HG03432 (cell line): ENCODE measurements around the gene MGAT3.
"Not testable (repeated sequence)": the region's sequence is repeated elsewhere in the genome, so short reads cannot be mapped to it uniquely, and the experiment has no call there.

Experiments
- ATAC-seq: cut with Tn5 transposase; IDR thresholded peaks from one replicate; pipeline ENCODE4 v1.9.1; 2021; ENCODE audit warnings: mild to moderate bottlenecking, moderate library complexity; ENCODE audit not compliant: unreplicated experiment

The MGAT3 gene

DNA sequence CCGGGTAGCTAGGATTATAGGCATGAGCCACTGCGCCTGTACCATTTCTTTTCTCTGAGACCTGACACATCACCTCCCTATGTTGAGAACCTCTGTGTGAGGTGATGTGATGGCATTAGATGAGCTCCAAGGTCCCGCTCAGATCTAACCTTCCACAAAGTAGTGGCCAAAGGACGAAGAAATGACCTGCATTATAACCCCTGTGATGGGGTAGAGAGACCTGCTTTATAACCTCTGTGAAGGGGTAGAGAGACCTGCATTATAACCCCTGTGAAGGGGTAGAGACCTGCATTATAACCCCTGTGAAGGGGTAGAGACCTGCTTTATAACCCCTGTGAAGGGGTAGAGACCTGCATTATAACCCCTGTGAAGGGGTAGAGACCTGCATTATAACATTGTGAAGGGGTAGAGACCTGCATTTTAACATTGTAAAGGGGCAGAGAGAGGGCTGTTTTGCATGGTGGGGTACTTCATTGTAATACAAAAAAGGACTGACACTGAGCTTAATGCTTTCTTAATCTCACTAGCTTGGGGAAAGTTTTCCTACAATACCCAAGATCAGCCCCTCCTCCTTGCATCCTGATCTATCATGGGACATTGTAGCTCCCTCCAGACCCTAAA lies 53.8 kb downstream of the MGAT3 start:
- no peak for ATAC-seq

DNA sequence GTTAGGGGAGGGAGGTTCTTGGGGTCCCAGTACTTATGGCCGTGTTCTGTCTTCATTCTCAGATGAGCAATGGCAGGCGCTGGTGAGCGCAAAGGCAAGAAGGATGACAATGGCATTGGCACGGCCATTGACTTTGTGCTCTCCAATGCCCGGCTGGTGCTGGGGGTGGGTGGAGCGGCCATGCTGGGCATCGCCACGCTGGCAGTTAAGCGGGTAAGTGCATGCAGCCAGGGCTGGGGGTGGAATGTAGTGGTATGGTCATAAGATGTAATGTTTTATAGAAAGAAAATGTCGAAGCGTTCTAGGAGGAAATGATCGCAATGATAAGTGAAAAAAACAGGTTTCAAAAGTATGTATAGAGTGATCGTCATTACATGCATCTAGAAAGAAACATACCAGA lies 54.4 kb downstream of the MGAT3 start:
- no peak for ATAC-seq

DNA sequence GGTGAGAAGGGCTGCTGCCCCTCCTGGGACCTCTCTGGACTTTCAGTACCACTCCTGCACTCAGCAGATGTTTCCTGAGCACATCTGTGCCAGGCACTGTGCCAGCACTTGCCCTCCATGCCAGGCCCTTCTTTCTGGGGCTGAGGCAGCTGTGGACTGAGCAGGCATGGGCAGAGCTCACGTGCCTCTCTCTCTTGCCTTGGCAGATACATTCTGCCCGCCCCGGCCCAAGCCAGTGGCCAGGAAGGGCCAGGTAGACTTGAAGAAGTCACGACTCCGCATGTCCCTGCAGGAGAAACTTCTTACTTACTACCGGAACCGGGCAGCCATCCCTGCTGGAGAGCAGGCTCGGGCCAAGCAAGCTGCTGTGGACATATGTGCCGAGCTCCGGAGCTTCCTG lies 55.2 kb downstream of the MGAT3 start:
- no peak for ATAC-seq

DNA sequence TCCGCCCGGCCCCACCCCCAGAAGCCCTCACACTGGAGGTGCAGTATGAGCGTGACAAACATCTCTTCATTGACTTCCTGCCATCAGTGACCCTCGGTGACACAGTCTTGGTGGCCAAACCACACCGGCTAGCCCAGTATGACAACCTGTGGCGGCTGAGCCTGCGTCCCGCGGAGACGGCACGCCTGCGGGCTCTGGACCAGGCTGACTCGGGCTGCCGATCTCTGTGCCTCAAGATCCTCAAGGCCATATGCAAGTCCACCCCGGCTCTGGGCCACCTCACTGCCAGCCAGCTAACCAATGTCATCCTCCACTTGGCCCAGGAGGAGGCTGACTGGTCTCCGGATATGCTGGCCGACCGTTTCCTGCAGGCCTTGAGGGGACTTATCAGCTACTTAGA lies 57.0 kb downstream of the MGAT3 start:
- no peak for ATAC-seq

DNA sequence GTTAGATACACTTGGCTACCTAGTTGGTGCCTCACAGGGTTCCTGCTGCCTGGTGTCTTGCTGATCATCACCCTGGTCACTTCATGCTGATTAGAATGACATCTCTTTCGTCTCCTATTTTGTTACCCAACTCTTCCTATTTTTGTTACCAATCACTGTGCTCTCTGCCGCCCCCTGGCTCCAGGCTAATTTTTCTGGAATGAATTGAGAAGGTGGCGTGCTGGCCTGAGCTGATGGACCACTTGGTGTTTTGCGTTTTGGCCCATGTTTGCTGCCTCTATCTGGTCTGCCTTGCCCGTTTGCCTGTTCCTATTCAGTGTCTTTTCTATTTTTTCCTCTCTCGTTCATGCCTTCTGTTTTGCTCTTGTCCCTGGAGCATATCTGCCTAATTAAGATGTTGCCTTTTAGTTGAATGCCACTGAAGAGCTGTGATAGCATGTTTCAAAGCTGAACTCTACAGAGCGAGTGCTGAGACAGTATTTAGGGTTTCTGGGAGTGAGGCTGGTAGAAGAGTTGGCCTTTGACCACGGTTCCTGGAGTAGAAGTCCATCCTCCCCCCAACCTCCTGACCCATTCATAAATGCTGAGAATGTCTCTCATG lies 57.7 kb downstream of the MGAT3 start:
- ATAC-seq, result no peak

DNA sequence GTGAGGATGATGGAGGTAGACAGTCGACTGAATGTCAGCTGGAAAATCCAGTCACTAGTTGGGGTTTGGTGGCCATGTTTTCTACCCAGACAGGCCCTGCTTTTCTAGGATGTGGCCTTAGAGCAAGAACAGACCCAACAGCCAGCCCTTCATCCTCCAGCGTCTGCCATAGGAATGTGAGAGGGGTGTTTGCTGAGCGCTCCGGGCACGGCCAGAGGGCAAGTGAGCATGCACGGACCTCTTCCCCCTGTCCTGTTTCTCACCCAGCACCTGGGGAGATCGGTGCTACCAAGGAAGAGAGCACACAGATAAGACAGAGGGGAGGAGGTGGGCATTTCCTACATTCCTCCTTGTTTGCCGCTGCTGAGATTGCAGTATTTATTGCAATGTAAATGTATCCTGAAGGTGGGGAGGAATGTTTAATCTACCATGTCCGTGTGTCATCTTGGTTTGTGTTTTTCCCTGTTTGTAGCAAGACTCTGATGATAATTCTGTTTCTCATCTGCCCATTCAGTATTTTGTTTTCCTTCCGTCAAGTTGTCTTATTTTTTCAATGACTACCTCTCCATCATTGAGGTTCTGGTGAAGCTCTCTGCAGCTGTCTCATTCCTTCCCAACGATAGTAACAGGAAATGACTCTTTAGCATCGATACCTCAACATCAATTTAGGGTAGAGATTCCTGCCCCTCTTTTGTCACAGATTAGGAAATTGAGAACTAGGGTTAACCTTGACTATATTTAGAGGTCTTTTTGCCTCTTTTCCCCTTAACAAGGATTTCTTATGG lies 58.6 kb downstream of the MGAT3 start:
- ATAC-seq, result no peak

DNA sequence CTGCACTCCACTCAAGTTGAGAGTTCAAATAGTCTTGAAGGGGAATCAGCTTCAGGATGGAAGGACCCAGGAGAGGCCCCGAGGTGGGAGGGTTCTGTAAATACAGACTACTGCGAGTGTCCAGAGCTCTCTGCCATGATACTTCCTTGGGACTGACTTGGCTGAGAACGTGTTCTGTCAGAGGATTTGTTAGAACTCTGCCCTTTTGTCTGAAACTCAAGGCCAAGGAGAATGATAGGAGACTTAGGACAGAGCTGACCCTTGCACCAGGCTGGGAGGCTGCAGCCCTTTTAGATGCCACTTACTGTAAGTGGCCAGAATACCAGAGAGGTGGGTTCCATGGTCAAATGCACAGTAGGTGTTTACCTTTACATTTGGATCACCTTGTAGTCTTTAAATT lies 60.7 kb downstream of the MGAT3 start:
- ATAC-seq, result no peak

DNA sequence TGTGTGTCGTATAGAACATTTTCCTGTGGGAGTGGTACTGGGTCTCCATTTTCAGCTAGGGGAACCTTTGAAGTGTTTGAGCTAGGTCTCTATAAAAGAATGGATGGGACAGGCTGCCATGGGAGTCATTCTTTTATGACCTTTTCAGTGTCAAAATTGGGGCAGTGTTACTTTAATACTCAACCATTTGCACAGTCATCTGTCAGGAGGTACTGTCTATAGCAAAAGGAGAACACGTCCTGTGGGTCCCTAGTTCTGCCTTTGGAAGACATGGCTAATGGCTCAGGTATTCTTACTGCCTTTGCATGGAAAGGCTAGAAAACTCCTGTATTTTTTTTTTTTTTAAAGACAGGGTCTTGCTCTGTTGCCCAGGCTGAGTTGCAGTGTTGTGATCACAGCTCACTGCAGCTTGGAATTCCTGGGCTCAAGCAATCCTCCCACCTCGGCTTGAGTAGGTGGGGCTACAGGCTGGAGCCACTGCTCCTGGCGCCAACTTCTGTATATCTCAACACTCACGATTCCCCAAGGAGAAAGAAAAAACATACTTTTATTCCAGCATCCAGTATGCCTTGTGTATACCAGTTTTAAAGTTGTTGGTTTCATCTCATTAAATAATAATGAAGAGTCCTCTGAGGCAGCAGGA lies 61.5 kb downstream of the MGAT3 start:
- no peak for ATAC-seq

DNA sequence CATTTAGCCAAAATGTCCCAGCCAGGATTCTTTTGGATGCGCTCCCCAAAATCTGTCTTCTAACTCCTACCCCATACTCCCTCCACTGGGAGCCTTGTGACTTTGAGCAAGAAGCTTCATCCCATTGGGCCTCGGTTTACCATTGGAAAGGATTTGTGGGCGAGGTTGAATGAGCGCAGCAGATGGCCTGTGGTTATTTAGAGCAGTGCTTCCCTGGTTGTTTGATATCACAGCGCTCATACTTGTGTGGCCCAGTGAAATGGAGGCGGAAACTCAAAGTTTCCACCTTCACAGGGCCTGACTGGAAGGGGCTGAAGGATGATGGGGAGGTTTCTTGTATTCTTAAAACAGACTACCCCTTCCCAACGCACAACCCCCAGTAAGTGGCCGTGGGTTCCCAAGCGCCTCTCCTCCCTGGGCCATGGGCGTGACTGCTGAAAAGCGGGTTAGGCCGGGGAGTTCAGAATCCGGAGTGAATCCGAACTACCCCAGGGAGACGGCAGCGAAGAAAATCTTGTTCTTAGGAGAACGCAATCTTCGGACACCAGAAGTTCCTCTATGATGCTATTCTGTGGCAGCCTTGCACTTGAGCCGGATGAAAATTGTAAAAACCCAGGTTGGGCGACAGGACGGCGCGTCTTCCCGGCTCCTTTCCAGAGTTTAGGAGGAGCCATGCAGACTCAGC lies 62.3 kb downstream of the MGAT3 start:
- no peak for ATAC-seq

DNA sequence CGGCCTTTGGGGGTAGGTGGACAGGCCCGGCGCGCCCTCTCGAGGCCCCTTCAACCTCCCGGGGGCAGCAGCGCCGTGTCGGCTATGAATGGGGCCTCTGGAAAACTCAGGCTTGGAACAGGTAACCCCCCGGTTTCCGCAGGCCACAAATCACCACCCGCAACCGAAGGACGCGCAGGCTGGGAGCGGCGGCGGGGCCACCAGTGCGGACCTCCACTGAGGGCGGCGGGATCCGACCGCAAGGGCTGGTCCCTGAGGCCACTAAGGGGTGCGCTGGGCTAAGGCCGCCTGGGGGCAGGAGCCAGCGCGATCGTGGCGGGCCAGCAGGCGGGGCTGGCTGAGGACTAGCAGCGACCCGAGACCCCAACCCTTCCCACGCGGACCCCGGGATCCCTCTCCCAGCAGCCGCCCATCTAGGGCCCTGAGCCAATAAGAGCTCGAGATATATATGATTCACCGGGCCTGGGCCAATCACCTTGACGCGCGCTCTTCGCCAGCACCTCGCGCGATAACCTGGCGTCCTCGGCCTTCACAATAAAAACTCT lies 62.9 kb downstream of the MGAT3 start:
- ATAC-seq, result peak; percentile 78

DNA sequence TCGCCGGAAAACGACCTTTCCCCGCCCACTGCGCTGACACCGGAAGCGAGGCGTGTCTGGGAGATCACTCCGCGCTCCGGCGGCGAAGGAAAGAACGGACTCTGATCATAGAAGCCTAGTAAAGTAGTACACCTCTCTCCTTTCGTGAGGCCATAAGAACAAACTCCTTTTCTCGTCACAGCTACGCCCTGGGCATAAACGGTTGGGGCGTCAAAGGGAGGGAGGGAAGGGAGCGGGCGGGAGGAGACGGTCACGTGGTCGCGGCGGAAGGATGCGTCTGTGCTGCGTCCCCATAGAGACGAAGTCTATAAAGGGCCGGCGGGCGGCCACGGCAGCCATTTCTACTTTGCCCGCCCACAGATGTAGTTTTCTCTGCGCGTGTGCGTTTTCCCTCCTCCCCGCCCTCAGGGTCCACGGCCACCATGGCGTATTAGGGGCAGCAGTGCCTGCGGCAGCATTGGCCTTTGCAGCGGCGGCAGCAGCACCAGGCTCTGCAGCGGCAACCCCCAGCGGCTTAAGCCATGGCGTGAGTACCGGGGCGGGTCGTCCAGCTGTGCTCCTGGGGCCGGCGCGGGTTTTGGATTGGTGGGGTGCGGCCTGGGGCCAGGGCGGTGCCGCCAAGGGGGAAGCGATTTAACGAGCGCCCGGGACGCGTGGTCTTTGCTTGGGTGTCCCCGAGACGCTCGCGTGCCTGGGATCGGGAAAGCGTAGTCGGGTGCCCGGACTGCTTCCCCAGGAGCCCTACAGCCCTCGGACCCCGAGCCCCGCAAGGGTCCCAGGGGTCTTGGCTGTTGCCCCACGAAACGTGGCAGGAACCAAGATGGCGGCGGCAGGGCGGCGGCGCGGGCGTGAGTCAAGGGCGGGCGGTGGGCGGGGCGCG lies 63.7 kb downstream of the MGAT3 start, which contains the start of gene ATF4:
Gene ATF4, plus strand, starts transcription at position 337 of the 880 bp plus-strand sequence. CDS start 884 bp downstream, outside the sequence.
- peak; percentile 41 for ATAC-seq

DNA sequence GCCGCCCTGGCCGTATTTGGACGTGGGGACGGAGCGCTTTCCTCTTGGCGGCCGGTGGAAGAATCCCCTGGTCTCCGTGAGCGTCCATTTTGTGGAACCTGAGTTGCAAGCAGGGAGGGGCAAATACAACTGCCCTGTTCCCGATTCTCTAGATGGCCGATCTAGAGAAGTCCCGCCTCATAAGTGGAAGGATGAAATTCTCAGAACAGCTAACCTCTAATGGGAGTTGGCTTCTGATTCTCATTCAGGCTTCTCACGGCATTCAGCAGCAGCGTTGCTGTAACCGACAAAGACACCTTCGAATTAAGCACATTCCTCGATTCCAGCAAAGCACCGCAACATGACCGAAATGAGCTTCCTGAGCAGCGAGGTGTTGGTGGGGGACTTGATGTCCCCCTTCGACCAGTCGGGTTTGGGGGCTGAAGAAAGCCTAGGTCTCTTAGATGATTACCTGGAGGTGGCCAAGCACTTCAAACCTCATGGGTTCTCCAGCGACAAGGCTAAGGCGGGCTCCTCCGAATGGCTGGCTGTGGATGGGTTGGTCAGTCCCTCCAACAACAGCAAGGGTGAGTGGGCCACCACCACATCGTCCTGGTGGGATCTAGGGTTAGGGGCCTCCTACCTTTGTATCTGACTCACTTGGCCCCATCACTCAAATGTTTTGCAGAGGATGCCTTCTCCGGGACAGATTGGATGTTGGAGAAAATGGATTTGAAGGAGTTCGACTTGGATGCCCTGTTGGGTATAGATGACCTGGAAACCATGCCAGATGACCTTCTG lies 64.5 kb downstream of the MGAT3 start:
- ATAC-seq, result not testable (repeated sequence)

DNA sequence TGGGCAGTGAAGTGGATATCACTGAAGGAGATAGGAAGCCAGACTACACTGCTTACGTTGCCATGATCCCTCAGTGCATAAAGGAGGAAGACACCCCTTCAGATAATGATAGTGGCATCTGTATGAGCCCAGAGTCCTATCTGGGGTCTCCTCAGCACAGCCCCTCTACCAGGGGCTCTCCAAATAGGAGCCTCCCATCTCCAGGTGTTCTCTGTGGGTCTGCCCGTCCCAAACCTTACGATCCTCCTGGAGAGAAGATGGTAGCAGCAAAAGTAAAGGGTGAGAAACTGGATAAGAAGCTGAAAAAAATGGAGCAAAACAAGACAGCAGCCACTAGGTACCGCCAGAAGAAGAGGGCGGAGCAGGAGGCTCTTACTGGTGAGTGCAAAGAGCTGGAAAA lies 65.3 kb downstream of the MGAT3 start:
- ATAC-seq, result not testable (repeated sequence)

DNA sequence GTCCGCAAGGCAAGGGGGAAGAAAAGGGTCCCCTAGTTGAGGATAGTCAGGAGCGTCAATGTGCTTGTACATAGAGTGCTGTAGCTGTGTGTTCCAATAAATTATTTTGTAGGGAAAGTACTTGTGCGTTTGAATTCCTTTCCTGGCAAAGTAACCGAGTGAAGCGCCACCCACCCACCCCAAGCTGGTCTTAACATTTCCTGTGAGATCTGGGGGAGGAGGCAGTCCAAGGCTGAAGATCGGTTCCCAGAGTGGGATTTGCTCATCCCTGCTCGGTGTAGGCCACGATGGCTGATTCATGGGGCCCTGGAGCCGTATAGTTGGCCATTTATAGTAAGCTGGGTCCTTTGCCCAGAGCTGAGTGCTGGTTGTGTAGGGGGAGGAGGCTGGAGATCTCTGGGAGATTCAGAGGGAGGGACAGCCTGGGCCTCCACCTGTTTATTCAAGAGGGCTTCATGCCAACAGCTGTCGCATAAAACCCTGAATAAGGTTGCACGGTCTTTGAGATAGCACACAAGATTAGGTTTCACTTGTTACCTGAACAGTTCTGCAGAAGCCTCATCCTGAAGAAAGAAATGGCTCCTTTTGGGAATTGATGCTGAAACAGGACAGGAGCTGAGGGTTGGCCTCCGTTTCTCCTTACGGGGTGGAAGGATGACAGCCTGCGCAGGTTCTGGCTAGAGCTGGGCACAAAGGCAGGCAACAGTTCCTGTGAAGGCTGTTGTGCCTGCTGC lies 65.9 kb downstream of the MGAT3 start:
- no peak for ATAC-seq

DNA sequence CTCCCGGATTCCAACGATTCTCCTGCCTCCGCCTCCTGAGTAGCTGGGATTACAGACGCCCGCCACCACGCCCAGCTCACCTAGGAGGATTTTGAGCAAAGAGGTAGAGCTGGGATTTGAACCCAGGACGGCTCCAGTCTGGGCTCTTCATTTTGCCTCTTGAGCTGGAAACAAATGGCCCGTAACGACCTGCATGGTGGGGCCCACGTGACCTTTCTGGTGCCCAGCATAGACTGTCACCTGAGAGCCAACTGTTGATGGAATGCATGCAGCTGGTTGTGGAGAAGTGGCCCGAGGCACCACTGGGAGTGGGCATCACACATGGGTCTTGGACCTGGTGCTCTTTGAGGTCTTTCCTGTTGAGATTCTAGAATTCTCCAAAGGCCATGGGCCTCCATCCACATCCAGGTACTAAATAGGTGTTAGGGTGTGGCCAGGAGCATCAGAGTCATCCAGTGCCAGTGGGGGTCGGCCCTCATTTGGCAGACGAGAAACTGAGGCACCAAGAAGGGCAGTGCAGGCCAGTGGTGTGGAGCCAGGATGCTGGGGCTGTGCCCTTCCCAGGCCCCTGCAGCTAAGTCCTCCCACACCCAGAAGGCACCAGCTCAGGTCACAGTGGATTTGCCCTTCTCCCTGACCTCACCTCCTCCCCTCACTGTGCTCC lies 67.4 kb downstream of the MGAT3 start:
- ATAC-seq, result no peak

DNA sequence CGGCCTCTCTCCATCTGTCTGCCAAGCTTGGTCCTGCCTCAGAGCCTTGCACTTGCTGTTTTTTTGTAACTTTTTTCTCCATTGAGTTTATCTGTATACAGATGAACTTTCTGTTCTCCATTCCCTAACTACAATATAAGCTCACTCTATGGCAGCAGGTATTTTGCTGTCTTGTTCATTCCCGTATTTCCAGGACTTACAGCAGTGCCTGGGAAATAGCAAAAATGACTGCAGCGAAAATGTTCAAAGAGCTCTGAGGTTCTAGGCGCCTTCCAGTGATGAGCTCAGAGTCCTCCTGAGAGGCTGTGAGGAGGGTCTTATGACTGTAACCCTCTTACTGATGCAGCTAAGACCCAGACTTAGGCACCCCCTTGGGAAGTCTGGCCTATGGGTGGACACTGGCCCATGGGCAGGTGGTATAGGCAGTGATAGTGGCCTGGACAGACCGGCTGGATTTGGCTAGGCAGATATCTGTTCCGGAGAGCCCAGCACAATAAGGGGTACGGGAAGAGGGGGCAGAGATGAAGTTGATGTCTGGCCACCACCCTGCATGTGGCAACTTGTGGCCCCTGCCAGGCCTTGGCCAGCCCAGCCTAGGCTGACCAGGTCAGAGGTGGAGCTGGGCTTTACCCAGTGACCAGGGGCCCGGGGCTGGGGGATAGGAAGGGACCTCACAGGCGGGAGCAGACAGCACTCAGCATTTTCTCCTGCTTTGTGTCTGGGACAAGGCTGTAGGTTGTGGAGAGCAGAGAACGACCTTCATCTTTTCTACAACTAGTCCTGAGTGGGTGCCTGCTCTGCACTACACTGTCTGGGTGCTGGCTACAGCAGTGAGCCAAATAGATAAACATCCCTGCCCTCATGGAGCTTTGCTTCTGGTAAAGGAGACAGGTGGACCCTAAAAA lies 68.2 kb downstream of the MGAT3 start:
- ATAC-seq, result no peak

DNA sequence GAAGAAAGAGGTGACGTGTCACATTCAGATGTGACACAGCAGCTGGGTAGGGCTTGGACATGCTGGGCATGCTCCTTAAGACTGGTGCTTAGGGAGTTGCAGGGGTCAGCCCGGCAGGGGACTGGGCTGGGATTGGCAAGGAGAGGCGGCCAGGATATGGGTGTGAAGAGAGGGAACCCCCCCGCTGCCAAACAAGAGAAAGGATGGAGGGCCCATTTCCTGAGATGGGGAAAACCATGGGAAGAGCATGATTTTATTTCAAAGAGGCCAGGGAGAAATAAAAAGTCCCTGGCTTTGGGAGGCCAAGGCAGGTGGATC lies 68.8 kb downstream of the MGAT3 start:
- no peak for ATAC-seq
